Naive B cell (primary cell): ENCODE data around the gene AGBL3. TPM values are rescaled to one million over a fixed set of nuclear protein-coding genes. Genes with fewer than 3 reads are reported as not detected.

Experiments
- polyA plus RNA-seq, 6 donors: library from polyadenylated mRNA; unstranded; fragments of 300-500 nt; fragmentation: Illumina TruSeq; gene quantifications; one replicate each; pipeline ENCODE4 v1.2.3, GENCODE V29; 2021; ENCODE audit warnings: low read depth in 6 of 6

Gene AGBL3
- polyA plus RNA-seq, 6 donors from 2014 or later: 0.65 to 1.5 (median 1.1) TPM; not detected in 2

Other genes starting within 250 kb of the AGBL3 start
- 1 to 10 TPM in 2 of 6 donors, under 1 TPM in 3, not detected in 1; 0.12 to 1.3 (median 0.64) TPM for gene CALD1, start 206.9 kb upstream of the AGBL3 start, polyA plus RNA-seq
- gene TMEM140, start 161.6 kb downstream of the AGBL3 start, polyA plus RNA-seq: 10 to 100 TPM; 14.1 to 31.7 (median 25.2) TPM
- 10 to 100 TPM; 35.4 to 64.0 (median 48.9) TPM for gene CYREN, start 184.2 kb downstream of the AGBL3 start, polyA plus RNA-seq
- 1 to 10 TPM; 2.3 to 5.8 (median 4.5) TPM for gene WDR91, start 225.0 kb downstream of the AGBL3 start, polyA plus RNA-seq
- not detected for gene STRA8, start 247.3 kb downstream of the AGBL3 start, polyA plus RNA-seq